GM21825 (cell line): ENCODE measurements around the gene GAST.
A peak's percentile ranks its signal among the peaks of the same experiment; 100 is the strongest.
"Not testable (repeated sequence)": the region's sequence is repeated elsewhere in the genome, so short reads cannot be mapped to it uniquely, and the experiment has no call there.

Source experiments
- ATAC-seq: cut with Tn5 transposase; IDR thresholded peaks from one replicate; pipeline ENCODE4 v1.9.1; 2021; ENCODE audit warnings: mild to moderate bottlenecking, moderate library complexity; ENCODE audit not compliant: unreplicated experiment

Gene GAST

GRCh38 chr17:41683441-41684007, 28.6 kb upstream of the GAST start:
- ATAC-seq = no peak

- no peak for ATAC-seq
These were observed 28.1 kb upstream of the GAST start for GRCh38 chr17:41684035-41684434.

DNA sequence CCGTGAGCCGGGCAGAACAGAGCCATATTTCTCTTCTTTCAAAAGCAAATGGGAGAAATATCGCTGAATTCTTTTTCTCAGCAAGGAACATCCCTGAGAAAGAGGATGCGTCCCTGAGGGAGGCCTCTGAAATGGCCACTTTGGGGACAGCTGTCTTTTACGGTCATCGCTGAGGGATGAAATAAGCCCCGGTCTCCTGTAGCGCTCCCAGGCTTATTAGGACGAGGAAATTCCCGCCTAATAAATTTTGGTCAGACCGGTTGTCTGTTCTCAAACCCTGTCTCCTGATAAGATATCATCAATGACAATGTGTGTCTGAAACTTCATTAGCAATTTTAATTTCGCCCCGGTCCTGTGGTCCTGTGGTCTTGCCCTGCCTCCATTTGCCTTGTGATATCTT, 26.4 kb upstream of the GAST start:
- ATAC-seq = not testable (repeated sequence)

- ATAC-seq = no peak
These were observed 25.9 kb upstream of the GAST start for GRCh38 chr17:41686281-41686680.

DNA sequence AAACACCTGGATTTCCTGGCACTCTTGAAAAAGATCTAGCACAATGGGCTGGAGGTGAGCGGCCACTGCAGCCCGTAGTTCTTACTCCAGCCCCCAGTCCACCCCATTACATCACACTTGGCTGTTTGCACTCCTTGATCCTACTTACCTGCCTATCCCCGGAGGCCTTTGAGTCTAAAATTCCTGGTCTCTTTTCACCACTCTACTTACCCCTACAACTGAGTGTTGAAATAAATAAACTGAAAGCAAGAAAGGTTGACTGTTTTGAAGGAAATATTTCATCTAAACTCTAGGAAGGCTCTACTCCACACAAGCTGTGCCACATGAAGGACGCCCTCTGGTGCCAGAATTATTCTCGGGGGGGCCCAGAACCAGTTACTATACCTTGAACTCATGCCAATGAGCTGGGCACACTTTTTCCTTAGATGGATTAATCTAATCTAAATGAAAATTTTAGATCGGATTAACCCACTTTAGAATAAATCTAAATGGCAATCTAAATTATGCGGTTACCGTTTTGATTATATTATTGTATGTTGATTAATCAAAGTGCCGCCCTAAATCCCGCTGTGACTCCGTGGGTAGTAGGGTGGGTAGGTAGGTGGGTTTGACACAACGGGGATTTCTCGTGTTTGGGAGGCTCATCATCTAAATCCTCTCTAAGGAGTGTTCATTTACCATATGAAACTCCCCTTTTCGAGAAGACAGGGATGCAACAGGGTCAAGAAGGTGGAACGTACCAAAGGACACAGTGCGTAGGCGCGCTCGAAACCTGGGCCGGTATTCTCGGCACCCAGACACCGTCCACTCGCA, 24.1 kb upstream of the GAST start:
- no peak for ATAC-seq

DNA sequence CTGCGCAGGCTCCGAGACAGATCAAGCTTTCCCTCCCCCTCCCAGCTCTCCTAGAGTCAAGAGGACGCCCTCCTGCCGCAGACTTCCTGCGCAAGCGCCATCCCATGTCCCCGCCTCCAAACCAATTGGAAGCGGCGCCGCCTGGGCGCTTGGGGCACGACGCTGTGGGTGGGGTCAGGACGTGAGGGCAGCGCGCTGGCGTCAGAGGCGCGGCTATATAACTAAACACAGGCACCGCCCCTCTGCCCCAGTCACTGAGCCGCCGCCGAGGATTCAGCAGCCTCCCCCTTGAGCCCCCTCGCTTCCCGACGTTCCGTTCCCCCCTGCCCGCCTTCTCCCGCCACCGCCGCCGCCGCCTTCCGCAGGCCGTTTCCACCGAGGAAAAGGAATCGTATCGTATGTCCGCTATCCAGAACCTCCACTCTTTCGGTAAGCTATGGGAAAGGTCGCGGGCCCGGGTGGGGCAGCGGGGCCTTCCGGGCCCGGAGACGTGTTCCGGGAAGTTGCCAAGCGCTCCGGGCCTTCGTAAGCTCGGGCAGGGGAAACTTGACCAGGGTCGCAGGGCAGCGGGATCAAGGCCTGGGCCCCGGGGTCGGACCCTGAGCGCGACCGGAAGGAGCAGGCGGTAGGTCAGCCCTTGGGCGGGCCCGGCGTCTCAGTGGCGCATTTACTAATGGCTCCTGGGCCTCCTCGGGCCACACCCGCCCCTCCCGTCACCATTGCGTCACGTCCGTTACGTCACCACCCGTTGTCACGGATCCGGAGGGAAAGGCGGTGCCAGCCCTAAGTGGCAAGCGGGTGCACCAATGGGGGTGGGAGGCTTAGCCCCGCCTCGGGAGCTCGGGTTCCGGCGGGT, 23.3 kb upstream of the GAST start, which contains the start of gene EIF1:
EIF1 (plus strand) TSS at position 245 of the 856 bp plus-strand sequence; CDS start at position 399, 154 bp downstream.
- ATAC-seq = peak; percentile 64

DNA sequence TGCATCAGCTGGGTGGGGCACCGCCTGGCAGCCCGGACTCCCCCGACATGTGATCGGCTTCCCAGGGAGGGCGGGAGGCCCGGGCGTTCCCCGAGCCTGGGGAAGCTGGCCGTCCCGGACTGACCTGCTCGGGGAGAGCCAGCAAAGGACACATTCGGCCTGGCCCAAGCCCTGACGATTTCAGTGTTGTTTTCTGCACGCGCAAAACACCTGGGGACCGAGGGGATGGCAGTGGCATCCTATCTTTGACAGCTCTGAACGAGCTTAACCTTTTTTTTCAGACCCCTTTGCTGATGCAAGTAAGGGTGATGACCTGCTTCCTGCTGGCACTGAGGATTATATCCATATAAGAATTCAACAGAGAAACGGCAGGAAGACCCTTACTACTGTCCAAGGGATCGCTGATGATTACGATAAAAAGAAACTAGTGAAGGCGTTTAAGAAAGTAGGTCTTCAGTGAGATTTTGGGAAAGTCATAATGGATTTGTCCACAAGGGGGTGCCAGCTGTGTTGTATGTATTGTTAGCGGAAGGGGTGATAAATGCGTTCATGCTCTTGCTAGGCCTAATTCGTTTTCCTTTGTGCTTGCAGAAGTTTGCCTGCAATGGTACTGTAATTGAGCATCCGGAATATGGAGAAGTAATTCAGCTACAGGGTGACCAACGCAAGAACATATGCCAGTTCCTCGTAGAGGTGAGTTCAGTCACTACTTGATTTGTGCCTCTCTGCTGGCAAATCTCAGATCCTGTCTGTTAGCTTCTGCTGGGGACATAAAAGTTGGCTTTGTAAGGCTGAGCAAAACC, 22.4 kb upstream of the GAST start:
- ATAC-seq = no peak

DNA sequence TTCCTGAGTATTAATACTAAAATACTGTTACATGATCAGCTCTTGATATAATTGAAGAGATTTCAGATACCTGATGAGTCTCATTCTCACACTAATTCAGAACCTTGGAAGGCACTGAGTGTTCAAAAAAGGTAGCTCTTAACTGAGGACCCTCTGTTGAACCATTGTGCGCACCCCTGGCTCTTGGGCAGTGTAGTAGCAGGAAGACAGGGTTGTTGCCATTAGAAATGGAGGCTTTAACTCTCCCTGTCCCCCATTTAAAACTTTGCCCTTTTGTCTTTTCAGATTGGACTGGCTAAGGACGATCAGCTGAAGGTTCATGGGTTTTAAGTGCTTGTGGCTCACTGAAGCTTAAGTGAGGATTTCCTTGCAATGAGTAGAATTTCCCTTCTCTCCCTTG, 21.6 kb upstream of the GAST start:
- no peak for ATAC-seq

DNA sequence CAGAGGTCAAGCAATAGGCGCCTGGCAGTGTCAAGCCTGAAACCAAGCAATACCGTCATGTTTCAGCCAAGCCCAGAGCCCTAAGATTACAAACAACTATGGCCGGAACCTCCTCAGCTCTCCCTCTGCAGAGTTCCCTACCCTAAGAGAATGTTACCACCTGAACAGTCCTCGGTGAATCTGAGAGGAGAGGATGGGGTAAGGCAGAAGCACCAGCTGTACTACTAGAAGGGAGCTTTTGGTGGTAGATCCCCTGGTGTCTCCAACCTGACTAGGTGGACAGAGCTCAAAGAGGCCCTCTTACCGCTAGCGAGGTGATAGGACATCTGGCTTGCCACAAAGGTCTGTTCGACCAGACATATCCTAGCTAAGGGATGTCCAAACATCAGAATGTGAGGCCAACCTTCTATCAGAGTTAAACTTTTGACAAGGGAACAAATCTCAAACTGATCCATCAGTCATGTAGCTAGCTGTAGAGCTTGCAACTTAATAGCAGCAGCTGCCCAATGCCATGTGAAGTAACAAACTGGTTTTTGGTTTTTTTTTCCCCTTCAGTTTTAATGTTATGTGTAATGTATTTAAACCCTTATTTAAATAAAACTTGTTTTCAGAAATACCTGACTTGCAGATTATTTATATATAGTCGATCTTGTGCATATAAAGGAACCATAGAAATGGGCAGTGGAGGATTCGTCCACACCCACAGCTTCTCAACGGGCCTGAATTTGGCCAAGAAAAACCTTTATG, 20.9 kb upstream of the GAST start:
- ATAC-seq = no peak

DNA sequence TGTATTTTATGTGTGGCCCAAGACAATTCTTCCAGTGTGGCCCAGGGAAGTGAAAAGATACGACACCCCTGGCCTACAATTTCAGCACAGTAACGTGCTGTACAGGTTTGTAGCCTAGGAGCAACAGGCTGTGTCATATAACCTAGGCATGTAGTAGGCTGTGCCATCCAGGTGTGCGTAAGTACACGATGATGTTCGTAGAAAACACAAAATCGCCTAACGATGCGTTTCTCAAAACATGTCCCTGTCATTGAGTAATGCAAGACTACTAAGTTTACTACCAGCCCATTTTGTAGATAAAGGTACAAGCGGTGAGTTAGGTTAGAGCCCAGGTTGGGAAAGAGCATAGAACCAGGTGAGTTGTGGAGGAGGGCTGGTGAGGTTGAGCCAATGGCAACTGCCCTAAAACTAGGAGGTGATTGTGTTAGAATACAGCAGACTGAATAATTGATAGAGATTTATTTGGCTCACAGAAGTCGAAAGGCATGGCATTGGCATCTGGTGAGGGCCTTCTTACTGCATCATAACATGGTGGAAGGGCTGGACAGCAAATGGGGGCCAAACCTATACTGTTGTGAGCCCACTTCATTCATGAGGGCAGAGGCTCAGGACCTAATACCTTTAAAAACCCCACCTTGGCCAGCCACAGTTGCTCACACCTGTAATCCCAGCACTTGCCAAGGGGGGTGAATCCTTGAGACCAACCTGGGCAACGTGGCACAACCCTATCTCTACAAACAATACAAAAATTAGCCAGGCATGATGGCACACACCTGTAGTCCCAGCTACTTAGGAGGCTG, 19.2 kb upstream of the GAST start:
- ATAC-seq = no peak

- ATAC-seq = no peak
These were observed 16.9 kb upstream of the GAST start for GRCh38 chr17:41695134-41695661.

- no peak for ATAC-seq
These were observed 16.0 kb upstream of the GAST start for GRCh38 chr17:41695954-41696757.

DNA sequence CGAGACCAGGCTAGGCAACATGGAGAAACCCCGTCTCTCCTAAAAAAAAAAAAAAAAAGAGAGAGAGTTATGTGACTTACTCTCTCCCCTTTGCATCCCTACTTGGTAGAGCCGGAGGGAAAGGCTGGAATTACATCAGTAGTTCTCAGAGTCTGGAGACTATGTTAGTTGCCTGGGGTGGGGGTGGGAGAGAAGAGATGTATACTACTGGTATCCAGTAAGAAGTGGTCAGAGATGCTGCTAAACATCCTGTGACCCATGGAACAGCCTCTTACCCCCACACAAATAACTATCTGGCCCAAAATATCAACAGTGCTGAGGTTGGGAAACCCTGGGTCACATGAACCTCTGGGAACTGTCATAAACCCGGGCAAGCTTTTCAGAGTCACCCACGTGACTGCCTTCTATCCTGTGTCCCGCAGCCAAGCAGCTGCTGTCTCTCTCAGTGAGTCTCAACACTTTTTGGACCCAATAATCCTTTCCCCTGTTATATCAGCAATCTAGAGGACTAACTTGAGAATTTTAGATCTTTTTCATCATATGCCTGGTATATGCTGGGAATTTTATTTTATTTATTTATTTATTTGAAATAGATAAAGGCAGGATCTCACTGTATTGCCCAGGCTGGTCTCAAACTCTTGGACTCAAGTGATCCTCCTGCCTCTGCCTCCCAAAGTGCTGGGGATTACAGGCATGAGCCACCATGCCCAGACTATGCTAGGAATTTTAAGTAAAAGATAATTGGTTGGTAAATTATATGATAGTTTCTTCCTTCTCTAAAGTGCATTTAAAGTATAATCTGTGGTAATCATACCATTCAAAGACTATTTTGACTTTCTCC, 14.8 kb upstream of the GAST start:
- no peak for ATAC-seq

GRCh38 chr17:41700843-41701242, 11.3 kb upstream of the GAST start:
- ATAC-seq = not testable (repeated sequence)

GRCh38 chr17:41702712-41703111, 9.4 kb upstream of the GAST start:
- no peak for ATAC-seq

DNA sequence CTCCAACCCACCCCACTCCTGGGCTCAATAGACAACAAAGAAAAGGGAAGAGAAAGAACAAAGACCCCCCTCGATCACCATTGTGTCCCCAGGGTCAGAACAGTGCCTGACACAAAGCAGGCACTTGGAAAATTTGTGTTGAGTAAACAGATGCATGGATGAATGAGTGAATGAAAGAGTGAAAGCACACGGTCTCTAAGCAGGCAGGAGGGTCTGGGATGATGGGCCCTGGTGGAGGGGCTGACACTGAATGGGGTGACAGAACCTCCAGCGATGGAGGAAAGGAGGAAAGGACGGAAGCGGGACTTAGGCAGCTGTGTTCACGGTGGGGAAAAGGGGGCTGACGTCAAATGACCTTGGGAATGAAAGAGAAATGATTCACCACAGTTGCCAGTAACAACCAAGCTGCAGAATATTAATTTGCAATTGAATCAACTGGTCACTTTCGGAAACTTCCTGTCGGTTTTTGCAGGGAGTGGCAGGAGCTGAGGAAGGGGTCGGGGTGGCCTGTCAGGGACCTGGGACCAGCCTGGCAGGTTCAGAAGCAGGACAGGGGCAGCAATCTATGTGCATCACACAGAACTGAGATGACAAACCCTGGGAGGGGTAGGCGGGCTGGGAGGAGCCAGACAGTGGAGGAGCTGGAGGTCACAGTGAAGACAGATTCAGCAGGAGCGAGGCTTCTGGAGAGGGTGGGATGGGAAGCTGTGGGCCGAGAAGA, 6.7 kb upstream of the GAST start:
- ATAC-seq = no peak
